H9 (cell line): ENCODE measurements around the gene DIP2A. TPM values are rescaled to one million over a fixed set of nuclear protein-coding genes. Genes with fewer than 3 reads are reported as not detected.

ENCODE experiments used
- DNase-seq: peaks from one replicate; pipeline ENCODE4 v3.0.0-alpha.2; 2017
- H2AFZ ChIP-seq: one replicate; pipeline ENCODE4 v1.6.1; 2013; ENCODE audit warnings: mild to moderate bottlenecking, low read length, control low read depth, moderate library complexity
- H2AK5ac ChIP-seq: 2 replicates; pipeline ENCODE4 v1.6.1; 2013; ENCODE audit warnings: low read length, control low read depth, mixed read lengths; ENCODE audit not compliant: insufficient read length
- H2BK120ac ChIP-seq: one replicate; pipeline ENCODE4 v1.6.1; 2013; ENCODE audit warnings: low read depth, mild to moderate bottlenecking, low read length, control low read depth, inconsistent platforms; ENCODE audit not compliant: poor library complexity, severe bottlenecking
- H2BK12ac ChIP-seq: 2 replicates; pipeline ENCODE4 v1.6.1; 2013; ENCODE audit warnings: low read length, control low read depth, mixed read lengths, low read depth; ENCODE audit not compliant: insufficient read length
- H2BK15ac ChIP-seq: 2 replicates; pipeline ENCODE4 v1.6.1; 2013; ENCODE audit warnings: low read depth, low read length, control low read depth
- H2BK20ac ChIP-seq: one replicate; pipeline ENCODE4 v1.6.1; 2013; ENCODE audit warnings: low read depth, mild to moderate bottlenecking, low read length, control low read depth, inconsistent platforms; ENCODE audit not compliant: poor library complexity, severe bottlenecking
- H2BK5ac ChIP-seq: 2 replicates; pipeline ENCODE4 v1.6.1; 2013; ENCODE audit warnings: low read length, control low read depth, mixed read lengths; ENCODE audit not compliant: insufficient read length
- H3K14ac ChIP-seq: 2 replicates; pipeline ENCODE4 v1.6.1; 2013; ENCODE audit warnings: low read length, control low read depth; ENCODE audit not compliant: insufficient read depth
- H3K18ac ChIP-seq: 2 replicates; pipeline ENCODE4 v1.6.1; 2013; ENCODE audit warnings: low read depth, mild to moderate bottlenecking, mixed read lengths, low read length, control low read depth; ENCODE audit not compliant: insufficient read length
- H3K23ac ChIP-seq: 2 replicates; pipeline ENCODE4 v1.6.1; 2013; ENCODE audit warnings: low read length, control low read depth, mixed read lengths, low read depth; ENCODE audit not compliant: insufficient read length
- H3K23me2 ChIP-seq: 2 replicates; pipeline ENCODE4 v1.6.1; 2013; ENCODE audit warnings: low read depth, mild to moderate bottlenecking, mixed read lengths, low read length, control low read depth; ENCODE audit not compliant: insufficient read length, poor library complexity, severe bottlenecking
- H3K27ac ChIP-seq: 2 replicates; pipeline ENCODE4 v1.5.1; 2013; ENCODE audit warnings: low read length, control low read depth, mixed read lengths, low read depth; ENCODE audit not compliant: insufficient read length
- H3K27me3 ChIP-seq: 2 replicates; pipeline ENCODE4 v1.6.1; 2013; ENCODE audit warnings: low read length, control low read depth, inconsistent platforms; ENCODE audit not compliant: insufficient read depth
- H3K4ac ChIP-seq: 2 replicates; pipeline ENCODE4 v1.6.1; 2013; ENCODE audit warnings: low read depth, mild to moderate bottlenecking, control low read depth, inconsistent platforms, low read length, moderate library complexity
- H3K4me1 ChIP-seq: 2 replicates; pipeline ENCODE4 v1.6.1; 2013; ENCODE audit warnings: low read length, control low read depth, inconsistent platforms; ENCODE audit not compliant: insufficient read depth
- H3K4me2 ChIP-seq: 2 replicates; pipeline ENCODE4 v1.6.1; 2013; ENCODE audit warnings: low read length, control low read depth, mixed read lengths; ENCODE audit not compliant: insufficient read length, insufficient read depth
- H3K56ac ChIP-seq: 2 replicates; pipeline ENCODE4 v1.6.1; 2013; ENCODE audit warnings: low read depth, mild to moderate bottlenecking, mixed read lengths, low read length, control low read depth; ENCODE audit not compliant: insufficient read length
- H3K79me1 ChIP-seq: 2 replicates; pipeline ENCODE4 v1.6.1; 2013; ENCODE audit warnings: low read depth, mild to moderate bottlenecking, moderate library complexity, low read length, control low read depth, inconsistent platforms; ENCODE audit not compliant: insufficient read depth, poor library complexity, severe bottlenecking
- H3K79me2 ChIP-seq: 2 replicates; pipeline ENCODE4 v1.6.1; 2013; ENCODE audit warnings: low read length, control low read depth, inconsistent platforms; ENCODE audit not compliant: insufficient read depth
- H3K9ac ChIP-seq: 2 replicates; pipeline ENCODE4 v1.6.1; 2013; ENCODE audit warnings: low read length, control low read depth, mixed read lengths; ENCODE audit not compliant: insufficient read length; ENCODE audit errors: extremely low read depth
- H3K9me3 ChIP-seq: one replicate; pipeline ENCODE4 v1.6.1; 2013; ENCODE audit warnings: low read depth, low read length, inconsistent platforms; ENCODE audit not compliant: control insufficient read depth
- H3T11ph ChIP-seq: one replicate; pipeline ENCODE4 v1.6.1; 2013; ENCODE audit warnings: mild to moderate bottlenecking, low read length, control low read depth, inconsistent platforms
- H4K20me1 ChIP-seq: one replicate; pipeline ENCODE4 v1.6.1; 2013; ENCODE audit not compliant: control insufficient read depth, insufficient read length, insufficient read depth
- H4K5ac ChIP-seq: 2 replicates; pipeline ENCODE4 v1.6.1; 2013; ENCODE audit warnings: low read depth, mild to moderate bottlenecking, mixed read lengths, low read length, control low read depth; ENCODE audit not compliant: insufficient read length
- H4K8ac ChIP-seq: replicated peaks from 2 replicates; pipeline ENCODE4 v1.6.1; 2013; ENCODE audit warnings: low read length, control low read depth, mixed read lengths, low read depth; ENCODE audit not compliant: insufficient read length
- H4K91ac ChIP-seq: 2 replicates; pipeline ENCODE4 v1.6.1; 2013; ENCODE audit warnings: low read depth, mild to moderate bottlenecking, moderate library complexity, mixed read lengths, low read length, control low read depth; ENCODE audit not compliant: insufficient read length
- H3K27ac Mint-ChIP-seq, 3 experiments: 2 replicates in 2 of 3; 3 replicates in 1 of 3; pipeline ENCODE4 v1.8.0; 2020 to 2021; ENCODE audit warnings: mixed read lengths in 3 of 3, mild to moderate bottlenecking in 1 of 3, moderate library complexity in 1 of 3
- H3K27me3 Mint-ChIP-seq: 2 replicates; pipeline ENCODE4 v1.8.0; 2021; ENCODE audit warnings: low read depth, mild to moderate bottlenecking, moderate library complexity, mixed read lengths
- H3K36me3 Mint-ChIP-seq, 3 experiments: 2 replicates in 2 of 3; 3 replicates in 1 of 3; pipeline ENCODE4 v1.8.0; 2020 to 2021; ENCODE audit warnings: low read depth in 3 of 3, mixed read lengths in 3 of 3; ENCODE audit not compliant: insufficient read depth in 1 of 3
- H3K4me1 Mint-ChIP-seq, 2 experiments: 2 replicates each; pipeline ENCODE4 v1.8.0; 2020; ENCODE audit warnings: mixed read lengths in 2 of 2
- H3K4me3 Mint-ChIP-seq, 2 experiments: 2 replicates in 1 of 2; 3 replicates in 1 of 2; pipeline ENCODE4 v1.8.0; 2020 to 2021; ENCODE audit warnings: mild to moderate bottlenecking in 2 of 2, mixed read lengths in 2 of 2, moderate library complexity in 1 of 2
- H3K9me3 Mint-ChIP-seq, 2 experiments: 2 replicates in 1 of 2; 3 replicates in 1 of 2; pipeline ENCODE4 v1.8.0; 2020; ENCODE audit warnings: mild to moderate bottlenecking in 2 of 2, mixed read lengths in 2 of 2, moderate library complexity in 1 of 2
- WGBS: extraction: QIAGEN DNeasy Blood & Tissue Kit; methylation state at CpG from one replicate; pipeline ENCODE4 v1.1.7; 2013; ENCODE audit warnings: missing lambda C conversion rate, low lambda C conversion rate, mixed read lengths; ENCODE audit not compliant: insufficient read length; ENCODE audit errors: extremely low coverage; 5-methylcytosine and 5-hydroxymethylcytosine counted together
- total RNA-seq: library from RNA; stranded (reverse); gene quantifications from 2 replicates; pipeline ENCODE4 v1.2.1, GENCODE V29; 2021
- TF ChIP-seq, protein P1 (sequence below): fragments of 200-600 bp; sonication (generic); conservative IDR thresholded peaks from 3 replicates; pipeline ENCODE4 v1.8.0; 2021; ENCODE audit warnings: antibody characterized with exemption, mild to moderate bottlenecking

DIP2A gene
- total RNA-seq, 1 experiment from 2014 or later, result 25.2 TPM

DNA sequence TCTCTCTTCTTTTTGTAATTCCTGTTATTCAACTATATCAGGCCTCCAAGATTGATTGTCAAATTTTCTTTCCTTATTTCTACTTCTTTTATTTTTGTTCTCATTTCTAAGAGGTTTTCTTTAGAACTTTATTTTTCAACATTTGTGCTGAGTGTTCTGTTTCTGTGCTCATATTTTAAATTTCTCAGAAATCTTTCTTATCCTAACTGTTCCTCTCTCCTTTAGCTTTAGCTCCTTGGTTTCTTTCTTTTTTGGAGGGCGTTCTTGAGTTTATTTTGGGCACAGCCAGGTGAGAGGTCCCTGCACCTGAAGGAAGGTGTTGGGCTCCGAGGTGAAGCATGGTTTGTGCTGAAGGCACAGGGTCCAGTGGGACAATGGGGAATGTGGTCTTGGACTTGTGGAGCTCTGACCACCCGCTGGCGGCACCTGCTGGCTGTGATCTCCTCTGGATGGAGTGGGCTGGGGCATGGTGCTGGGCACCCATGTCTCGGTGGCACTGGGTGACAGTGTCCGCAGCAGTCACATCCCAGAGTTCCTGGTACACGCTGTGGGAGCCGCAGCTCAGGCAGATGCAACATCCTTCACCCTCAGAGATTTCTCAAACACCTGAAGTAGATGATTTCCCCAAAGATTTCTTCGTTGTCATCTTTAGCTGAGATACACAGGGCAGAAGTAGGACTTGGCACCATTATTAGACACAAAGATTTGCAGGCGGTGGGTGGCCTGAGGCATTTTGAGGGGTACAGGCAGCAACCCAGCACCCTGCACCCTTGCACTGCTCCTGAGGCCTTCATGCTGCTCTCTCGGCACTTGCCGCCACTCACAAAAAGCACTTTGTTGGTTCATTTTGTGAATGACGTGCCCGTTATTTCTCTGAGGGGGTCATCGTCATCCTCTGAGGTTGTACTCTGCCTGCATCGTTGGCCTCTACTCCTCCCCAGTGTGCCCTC is 38.2 kb upstream of the DIP2A start:
- no peak overlapping the region for H3K18ac ChIP-seq
- no peaks in the 10 kb centered on the region for H3K9me3 Mint-ChIP-seq
- H3K79me1 ChIP-seq, result no peaks in the 10 kb centered on the region
- H3K27ac Mint-ChIP-seq, result peak overlapping the region in 1 of 3 experiments; percentile 32; a peak in 3 of 7 replicates
- H3K9me3 ChIP-seq, result no peaks in the 10 kb centered on the region
- H2BK5ac ChIP-seq, result no peak overlapping the region
- H3K27ac ChIP-seq, result no peak overlapping the region
- no peak overlapping the region for H3K4me3 Mint-ChIP-seq
- H3T11ph ChIP-seq, result no peak overlapping the region
- peaks cover 20 to 56% (median 55%) of the 10 kb centered on the region in 3 experiments for H3K36me3 Mint-ChIP-seq
- no peak for DNase-seq
- no peaks in the 10 kb centered on the region for H3K27me3 ChIP-seq
- no peak overlapping the region for H4K5ac ChIP-seq
- H3K4me1 Mint-ChIP-seq, result peaks cover 7 to 11% of the 10 kb centered on the region in 2 experiments; a peak in 3 of 4 replicates
- H3K27me3 Mint-ChIP-seq, result no peaks in the 10 kb centered on the region
- H4K20me1 ChIP-seq, result no peaks in the 10 kb centered on the region
- H3K79me2 ChIP-seq, result no peaks in the 10 kb centered on the region
- no peak overlapping the region for H3K4me2 ChIP-seq
- H3K56ac ChIP-seq, result no peak overlapping the region
- no peak overlapping the region for H2BK120ac ChIP-seq
- H4K8ac ChIP-seq, result no peak overlapping the region
- no CpG with 5 or more reads among the region's 16 CpGs for WGBS
- H3K23me2 ChIP-seq, result no peaks in the 10 kb centered on the region
- no peak overlapping the region for H2AK5ac ChIP-seq
- H4K91ac ChIP-seq, result no peak overlapping the region
- no peak overlapping the region for H2AFZ ChIP-seq
- H3K4me1 ChIP-seq, result no peaks in the 10 kb centered on the region
- no peak overlapping the region for H3K4ac ChIP-seq
- no peak overlapping the region for H3K14ac ChIP-seq
- no peak overlapping the region for H3K9ac ChIP-seq
- no peak overlapping the region for H3K23ac ChIP-seq
- H2BK12ac ChIP-seq, result no peak overlapping the region
- no peak overlapping the region for H2BK15ac ChIP-seq
- TF ChIP-seq, protein P1, sequence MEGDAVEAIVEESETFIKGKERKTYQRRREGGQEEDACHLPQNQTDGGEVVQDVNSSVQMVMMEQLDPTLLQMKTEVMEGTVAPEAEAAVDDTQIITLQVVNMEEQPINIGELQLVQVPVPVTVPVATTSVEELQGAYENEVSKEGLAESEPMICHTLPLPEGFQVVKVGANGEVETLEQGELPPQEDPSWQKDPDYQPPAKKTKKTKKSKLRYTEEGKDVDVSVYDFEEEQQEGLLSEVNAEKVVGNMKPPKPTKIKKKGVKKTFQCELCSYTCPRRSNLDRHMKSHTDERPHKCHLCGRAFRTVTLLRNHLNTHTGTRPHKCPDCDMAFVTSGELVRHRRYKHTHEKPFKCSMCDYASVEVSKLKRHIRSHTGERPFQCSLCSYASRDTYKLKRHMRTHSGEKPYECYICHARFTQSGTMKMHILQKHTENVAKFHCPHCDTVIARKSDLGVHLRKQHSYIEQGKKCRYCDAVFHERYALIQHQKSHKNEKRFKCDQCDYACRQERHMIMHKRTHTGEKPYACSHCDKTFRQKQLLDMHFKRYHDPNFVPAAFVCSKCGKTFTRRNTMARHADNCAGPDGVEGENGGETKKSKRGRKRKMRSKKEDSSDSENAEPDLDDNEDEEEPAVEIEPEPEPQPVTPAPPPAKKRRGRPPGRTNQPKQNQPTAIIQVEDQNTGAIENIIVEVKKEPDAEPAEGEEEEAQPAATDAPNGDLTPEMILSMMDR, result no peak
- H2BK20ac ChIP-seq, result no peak overlapping the region
